Brain microvascular endothelial cell (primary cell): ENCODE results near the gene KCNE2.

Source experiments
- DNase-seq: peaks from one replicate; pipeline ENCODE4 v3.0.0-alpha.2; 2020
- H3K27ac ChIP-seq: fragments of 250-450 bp; sonication (Bioruptor Pico); 2 replicates; pipeline ENCODE4 v1.5.1; 2020; ENCODE audit warnings: mild to moderate bottlenecking, moderate library complexity
- H3K27me3 ChIP-seq: fragments of 250-450 bp; sonication (Bioruptor Pico); replicated peaks from 2 replicates; pipeline ENCODE4 v1.5.1; 2020; ENCODE audit warnings: mild to moderate bottlenecking
- H3K36me3 ChIP-seq: fragments of 250-450 bp; sonication (Bioruptor Pico); replicated peaks from 2 replicates; pipeline ENCODE4 v1.5.1; 2020; ENCODE audit warnings: mild to moderate bottlenecking
- H3K4me3 ChIP-seq: 2 replicates; pipeline ENCODE4 v1.5.1; 2011; ENCODE audit warnings: low read depth, mild to moderate bottlenecking, control low read depth, low read length, moderate library complexity
- CTCF ChIP-seq: IDR thresholded peaks from 2 replicates; pipeline ENCODE4 v1.5.1; 2011; ENCODE audit warnings: low read depth, mild to moderate bottlenecking, moderate library complexity, low read length, control low read depth, inconsistent platforms; ENCODE audit errors: missing control alignments
- in situ Hi-C: cut with HindIII; loops from 2 replicates; pipeline ENCODE4 v1.10.0; 2017; ENCODE audit warnings: low sequenced_read_pairs, low pct_ligation_motif_present

Gene KCNE2

GRCh38 chr21:34363733-34364132 is at the start of gene KCNE2:
Gene KCNE2 (plus strand): TSS chr21:34364006. CDS start chr21:34370479, 6,473 bp downstream.
- TF ChIP-seq CTCF, result no peak
- H3K27ac ChIP-seq, result no peak within 1 kb of the TSS
- in situ Hi-C loops, result no loop called here
- no peak within 1 kb of the TSS for H3K4me3 ChIP-seq
- no peaks in the 10 kb centered on the region for H3K36me3 ChIP-seq
- peaks cover 2% of the 10 kb centered on the region for H3K27me3 ChIP-seq
- DNase-seq, result no peak

- H3K27ac ChIP-seq, result no peak overlapping the region
- no peaks in the 10 kb centered on the region for H3K36me3 ChIP-seq
- DNase-seq, result no peak
- no peak overlapping the region for H3K4me3 ChIP-seq
- no peak for TF ChIP-seq CTCF
- in situ Hi-C loops, result no loop called here
- peaks cover 2% of the 10 kb centered on the region for H3K27me3 ChIP-seq
These were observed 44.2 kb upstream of the KCNE2 start for GRCh38 chr21:34319585-34319984.

- no peak for TF ChIP-seq CTCF
- in situ Hi-C loops, result no loop called here
- no peak for DNase-seq
- H3K36me3 ChIP-seq, result no peaks in the 10 kb centered on the region
- H3K4me3 ChIP-seq, result no peak overlapping the region
- peaks cover 2% of the 10 kb centered on the region for H3K27me3 ChIP-seq
- H3K27ac ChIP-seq, result no peak overlapping the region
These were observed 43.8 kb upstream of the KCNE2 start for GRCh38 chr21:34320011-34320410.

GRCh38 chr21:34330055-34330454 is 33.8 kb upstream of the KCNE2 start:
- in situ Hi-C loops, result no loop called here
- Histone ChIP-seq H3K27me3 (no peaks in the 10 kb centered on the region), H3K36me3 (no peaks in the 10 kb centered on the region), H3K27ac (no peak overlapping the region), H3K4me3 (no peak overlapping the region)
- no peak for TF ChIP-seq CTCF
- DNase-seq, result no peak

GRCh38 chr21:34331726-34332125 is 32.1 kb upstream of the KCNE2 start:
- Histone ChIP-seq H3K27ac (no peak overlapping the region), H3K4me3 (no peak overlapping the region), H3K27me3 (no peaks in the 10 kb centered on the region), H3K36me3 (no peaks in the 10 kb centered on the region)
- no peak for TF ChIP-seq CTCF
- in situ Hi-C loops, result no loop called here
- DNase-seq, result no peak

GRCh38 chr21:34332347-34332746 is 31.5 kb upstream of the KCNE2 start:
- no peaks in the 10 kb centered on the region for H3K27me3 ChIP-seq
- TF ChIP-seq CTCF, result no peak
- no peak overlapping the region for H3K27ac ChIP-seq
- H3K4me3 ChIP-seq, result no peak overlapping the region
- DNase-seq, result no peak
- in situ Hi-C loops, result no loop called here
- H3K36me3 ChIP-seq, result no peaks in the 10 kb centered on the region
